Tibial nerve (tissue), 4 donors: Measurements from ENCODE around the gene FNTB. TPM values are rescaled to one million over a fixed set of nuclear protein-coding genes. Genes with fewer than 3 reads are reported as not detected.

Source experiments
- DNase-seq, 2 donors: peaks; one replicate each; pipeline ENCODE4 v3.0.0-alpha.2; 2019; ENCODE audit warnings: low spot score in 2 of 2
- H3K27ac ChIP-seq, 4 donors: fragments of 200-600 bp; sonication (generic) in 3 of 4; one replicate each; pipeline ENCODE4 v1.5.1; 2017 to 2019; ENCODE audit warnings: mild to moderate bottlenecking in 1 of 4
- H3K27me3 ChIP-seq, 2 donors: fragments of 200-600 bp; sonication (generic) in 1 of 2; one replicate each; pipeline versions ENCODE4 v1.5.1 to v1.6.0; 2017 to 2019
- H3K36me3 ChIP-seq, 3 donors: fragments of 200-600 bp; sonication (generic); one replicate each; pipeline ENCODE4 v1.5.1; 2018 to 2019
- H3K4me1 ChIP-seq, 4 donors: fragments of 200-600 bp; sonication (generic) in 3 of 4; one replicate each; pipeline ENCODE4 v1.5.1; 2017 to 2019
- H3K4me3 ChIP-seq, 4 donors: fragments of 200-600 bp; sonication (generic) in 3 of 4; one replicate each; pipeline ENCODE4 v1.5.1; 2017 to 2019; ENCODE audit warnings: mild to moderate bottlenecking in 1 of 4, moderate library complexity in 1 of 4
- H3K9me3 ChIP-seq, 4 donors: fragments of 200-600 bp; sonication (generic) in 3 of 4; one replicate each; pipeline ENCODE4 v1.5.1; 2017 to 2019
- EP300 ChIP-seq, 2 donors: sonication (generic); formaldehyde crosslinking; IDR thresholded peaks; one replicate each; pipeline ENCODE4 v1.6.1; 2017; ENCODE audit warnings: antibody characterized with exemption in 2 of 2, mild to moderate bottlenecking in 1 of 2
- POLR2A ChIP-seq, 2 donors: fragments of 450-650 bp; IDR thresholded peaks; one replicate each; pipeline ENCODE4 v1.6.1; 2017; ENCODE audit warnings: antibody characterized with exemption in 2 of 2, mild to moderate bottlenecking in 2 of 2, moderate library complexity in 2 of 2
- WGBS, 2 donors: methylation state at CpG; one replicate each; pipeline ENCODE4 v1.1.5; 2018; 5-methylcytosine and 5-hydroxymethylcytosine counted together
- total RNA-seq, 4 donors: library from RNA; depleted of rRNA; stranded (reverse); fragments of >200 nt; gene quantifications; one replicate each; pipeline ENCODE4 v1.1.0, GENCODE V29; 2016
- TF ChIP-seq, protein P1 (sequence below), 5 experiments: fragments of 200-600 bp in 3 of 5; fragments of 450-650 bp in 2 of 5; sonication (generic) in 3 of 5; IDR thresholded peaks; one replicate each; pipeline ENCODE4 v1.5.1; 2016 to 2019; ENCODE audit warnings: antibody characterized with exemption in 5 of 5, mild to moderate bottlenecking in 3 of 5, moderate library complexity in 2 of 5

The FNTB gene
- total RNA-seq, 4 donors from 2014 or later, result 21.0 to 34.5 (median 31.0) TPM

DNA sequence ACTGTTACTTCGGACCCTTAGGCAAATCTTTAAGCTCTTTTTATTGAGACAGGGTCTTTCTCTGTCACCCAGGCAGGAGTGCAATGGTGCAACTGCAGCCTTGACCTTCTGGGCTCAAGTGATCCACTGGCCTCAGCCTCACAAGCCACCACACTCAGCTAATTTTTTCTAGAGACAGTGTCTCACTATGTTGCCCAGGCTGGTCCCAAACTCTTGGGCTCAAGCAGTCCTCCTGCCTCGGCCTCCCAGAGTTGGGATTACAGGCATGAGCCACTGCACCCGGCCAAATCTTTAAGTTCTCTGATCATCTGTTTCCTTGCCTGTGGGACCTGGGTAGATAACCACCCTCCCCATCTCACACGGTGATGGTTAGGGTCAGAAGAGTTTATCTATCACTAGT, 41.8 kb upstream of the FNTB start:
- TF ChIP-seq, protein P1, sequence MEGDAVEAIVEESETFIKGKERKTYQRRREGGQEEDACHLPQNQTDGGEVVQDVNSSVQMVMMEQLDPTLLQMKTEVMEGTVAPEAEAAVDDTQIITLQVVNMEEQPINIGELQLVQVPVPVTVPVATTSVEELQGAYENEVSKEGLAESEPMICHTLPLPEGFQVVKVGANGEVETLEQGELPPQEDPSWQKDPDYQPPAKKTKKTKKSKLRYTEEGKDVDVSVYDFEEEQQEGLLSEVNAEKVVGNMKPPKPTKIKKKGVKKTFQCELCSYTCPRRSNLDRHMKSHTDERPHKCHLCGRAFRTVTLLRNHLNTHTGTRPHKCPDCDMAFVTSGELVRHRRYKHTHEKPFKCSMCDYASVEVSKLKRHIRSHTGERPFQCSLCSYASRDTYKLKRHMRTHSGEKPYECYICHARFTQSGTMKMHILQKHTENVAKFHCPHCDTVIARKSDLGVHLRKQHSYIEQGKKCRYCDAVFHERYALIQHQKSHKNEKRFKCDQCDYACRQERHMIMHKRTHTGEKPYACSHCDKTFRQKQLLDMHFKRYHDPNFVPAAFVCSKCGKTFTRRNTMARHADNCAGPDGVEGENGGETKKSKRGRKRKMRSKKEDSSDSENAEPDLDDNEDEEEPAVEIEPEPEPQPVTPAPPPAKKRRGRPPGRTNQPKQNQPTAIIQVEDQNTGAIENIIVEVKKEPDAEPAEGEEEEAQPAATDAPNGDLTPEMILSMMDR (IDR thresholded peaks at IDR 0.05), result no peak
- no peak for TF ChIP-seq EP300 (IDR thresholded peaks at IDR 0.05)
- Histone ChIP-seq H3K27me3 (no peaks in the 10 kb centered on the region), H3K27ac (no peak overlapping the region), H3K4me3 (no peak overlapping the region), H3K4me1 (no peaks in the 10 kb centered on the region), H3K36me3 (peaks cover 0 to 79% (median 0%) of the 10 kb centered on the region in 3 donors), H3K9me3 (no peaks in the 10 kb centered on the region)
- no peak for DNase-seq
- 71 to 75% methylated on average over 4 of the region's 4 CpGs for WGBS, 2 donors

- Histone ChIP-seq H3K4me1 (no peaks in the 10 kb centered on the region), H3K4me3 (no peak overlapping the region), H3K27ac (no peak overlapping the region), H3K27me3 (no peaks in the 10 kb centered on the region), H3K9me3 (no peaks in the 10 kb centered on the region), H3K36me3 (peaks cover 0 to 80% (median 0%) of the 10 kb centered on the region in 3 donors)
- TF ChIP-seq, protein P1 (IDR thresholded peaks at IDR 0.05), result no peak
- TF ChIP-seq POLR2A (IDR thresholded peaks at IDR 0.05), result no peak
- no peak for TF ChIP-seq EP300 (IDR thresholded peaks at IDR 0.05)
- no peak for DNase-seq
- WGBS, 2 donors, result 94 to 95% methylated on average over 12 of the region's 12 CpGs
Observed at GRCh38 chr14:64945431-64946178, 41.1 kb upstream of the FNTB start.

DNA sequence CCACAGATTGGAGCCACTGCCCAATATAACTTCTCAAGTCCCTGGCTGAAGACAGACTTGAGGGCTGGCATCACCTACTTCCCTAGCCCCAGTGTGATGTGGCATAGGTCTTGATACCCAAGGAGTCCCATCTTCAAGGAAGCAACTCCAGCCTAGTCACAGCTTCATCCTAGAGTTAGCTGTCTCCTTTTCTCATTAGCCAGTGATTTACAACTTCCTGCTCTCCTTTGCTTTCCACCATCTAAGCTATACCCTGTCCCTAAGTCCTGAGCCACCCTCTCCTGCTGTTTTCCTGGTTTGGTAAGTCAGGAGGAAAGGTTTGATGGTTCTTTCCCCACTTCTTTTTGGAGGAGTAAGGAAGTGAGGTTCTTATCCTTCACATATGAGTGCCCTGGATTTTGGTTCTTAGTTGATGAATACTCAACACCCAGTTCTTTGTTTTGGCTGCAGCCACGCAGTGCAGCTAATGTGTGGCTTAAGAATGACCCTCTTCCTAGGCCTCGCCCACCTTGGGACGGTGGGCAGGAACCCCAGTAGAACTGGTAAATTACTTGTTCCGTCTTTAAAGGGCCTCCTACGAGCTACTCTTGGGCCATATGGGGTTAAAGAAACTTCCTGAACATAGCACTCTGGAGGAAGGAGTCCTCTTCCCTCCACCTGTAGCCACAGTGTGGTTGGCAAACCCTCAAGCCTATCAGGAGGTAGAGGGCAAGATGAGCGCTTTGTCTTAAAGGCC, 40.2 kb upstream of the FNTB start:
- Histone ChIP-seq H3K4me3 (no peak overlapping the region), H3K27me3 (no peaks in the 10 kb centered on the region), H3K27ac (no peak overlapping the region), H3K9me3 (no peaks in the 10 kb centered on the region), H3K36me3 (peaks cover 0 to 84% (median 0%) of the 10 kb centered on the region in 3 donors), H3K4me1 (no peaks in the 10 kb centered on the region)
- no peak for DNase-seq
- WGBS, 2 donors, result 76 to 85% methylated on average over 6 of the region's 6 CpGs
- no peak for TF ChIP-seq POLR2A (IDR thresholded peaks at IDR 0.05)
- TF ChIP-seq, protein P1 (IDR thresholded peaks at IDR 0.05), result no peak
- TF ChIP-seq EP300 (IDR thresholded peaks at IDR 0.05), result no peak

DNA sequence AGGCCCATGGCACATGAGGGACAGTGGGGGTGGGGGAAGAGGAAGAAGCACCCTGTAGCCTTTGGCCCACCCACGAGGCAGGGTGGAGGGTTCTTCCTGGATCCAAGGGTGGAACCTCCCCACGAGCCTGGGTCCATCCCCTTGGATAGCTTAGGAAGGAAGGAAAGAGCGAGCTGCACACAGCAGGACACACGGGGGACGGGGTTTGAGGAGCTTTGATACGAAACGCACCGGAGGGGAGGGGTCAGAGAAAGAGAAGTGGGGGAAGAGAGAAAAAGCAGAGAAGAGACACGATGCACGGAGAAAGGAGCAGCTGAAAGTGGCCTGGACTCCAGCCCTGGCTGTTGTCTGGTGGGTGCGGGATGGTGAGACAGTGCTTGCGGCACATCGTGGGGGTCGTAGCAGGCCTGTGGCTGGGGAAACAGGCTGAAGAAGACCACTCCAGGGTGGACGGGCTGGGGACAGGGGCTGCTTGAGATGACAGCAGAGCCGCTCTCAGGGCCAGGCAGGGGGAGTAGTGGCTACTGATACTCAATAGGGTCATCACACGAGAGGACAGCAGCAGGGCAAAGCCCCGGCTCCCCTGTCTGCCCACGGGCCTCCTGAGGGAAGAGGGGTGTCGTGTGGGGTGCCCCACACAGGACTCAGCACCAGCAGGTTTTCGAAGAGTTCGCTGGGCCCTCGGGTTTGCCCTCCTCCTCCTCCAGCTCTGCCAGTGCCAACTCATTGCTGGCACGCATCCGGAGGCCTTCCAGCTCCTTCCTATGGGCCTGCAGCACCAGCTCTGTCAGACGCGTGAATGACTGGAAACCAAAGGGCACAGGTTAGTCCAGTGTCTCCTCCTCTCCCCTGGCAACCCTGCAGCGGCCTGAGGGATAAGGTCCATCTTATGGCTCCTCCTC, 38.7 kb upstream of the FNTB start:
- Histone ChIP-seq H3K27me3 (no peaks in the 10 kb centered on the region), H3K9me3 (no peaks in the 10 kb centered on the region), H3K27ac (no peak overlapping the region), H3K4me1 (no peaks in the 10 kb centered on the region), H3K36me3 (peaks cover 0 to 75% (median 0%) of the 10 kb centered on the region in 3 donors), H3K4me3 (no peak overlapping the region)
- TF ChIP-seq POLR2A (IDR thresholded peaks at IDR 0.05) (no peak), EP300 (IDR thresholded peaks at IDR 0.05) (no peak)
- TF ChIP-seq, protein P1 (IDR thresholded peaks at IDR 0.05), result no peak
- DNase-seq, result no peak
- 86% methylated on average over 27 to 28 of the region's 28 CpGs for WGBS, 2 donors
